Fibroblast of skin of left biceps (primary cell): ENCODE results near the gene CCR5.
A peak's percentile ranks its signal among the peaks of the same experiment; 100 is the strongest.
"Not testable (repeated sequence)": the region's sequence is repeated elsewhere in the genome, so short reads cannot be mapped to it uniquely, and the experiment has no call there.

Experiments used
- DNase-seq, 2 experiments: peaks; one replicate each; pipeline ENCODE4 v3.0.0-alpha.2; 2013; ENCODE audit warnings: low read depth in 2 of 2

Gene CCR5

GRCh38 chr3:46383951-46384330 lies 13.2 kb downstream of the CCR5 start:
- DNase-seq = no peak

- DNase-seq = no peak
Measured at GRCh38 chr3:46386205-46386604, 15.5 kb downstream of the CCR5 start.

DNA sequence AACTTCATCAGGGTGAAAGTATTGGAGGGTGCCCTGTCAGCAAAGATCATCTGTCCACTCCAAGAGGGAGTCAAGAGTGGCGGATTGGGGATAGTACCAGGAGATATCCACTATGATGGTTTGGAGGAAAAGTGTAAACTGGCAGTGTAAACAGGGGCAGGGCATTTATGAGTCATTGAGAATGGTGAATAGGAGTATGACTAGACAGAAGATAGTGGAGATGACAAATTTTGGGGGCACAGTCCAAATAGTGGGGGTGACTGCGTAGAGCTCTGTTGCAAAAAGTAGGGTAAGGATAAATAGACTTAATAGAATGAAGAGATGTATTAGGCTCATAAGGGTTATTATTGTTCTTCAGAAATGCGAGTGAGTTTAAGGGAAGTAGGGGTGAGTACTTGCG lies 18.1 kb downstream of the CCR5 start:
- DNase-seq = not testable (repeated sequence)

DNA sequence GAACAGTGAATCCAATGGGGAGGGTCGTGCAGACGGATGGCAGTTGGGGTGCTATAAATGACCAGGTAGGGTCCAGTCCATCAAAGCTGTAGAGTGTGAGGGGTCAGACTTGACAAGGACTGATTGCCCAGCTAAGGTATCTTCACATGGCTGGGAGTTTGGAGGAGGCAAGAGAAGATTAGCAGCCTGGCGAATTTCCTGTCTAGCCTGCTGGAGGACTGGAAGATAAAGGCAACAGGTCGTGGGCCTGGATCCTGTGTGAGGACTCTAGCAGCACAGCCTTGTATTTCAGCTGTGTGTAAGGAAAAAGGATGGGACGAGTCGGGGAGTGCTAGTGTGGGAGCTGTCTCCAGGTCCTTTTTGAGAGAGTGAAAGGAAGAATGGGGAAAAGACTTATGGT lies 18.6 kb downstream of the CCR5 start:
- DNase-seq = no peak

DNA sequence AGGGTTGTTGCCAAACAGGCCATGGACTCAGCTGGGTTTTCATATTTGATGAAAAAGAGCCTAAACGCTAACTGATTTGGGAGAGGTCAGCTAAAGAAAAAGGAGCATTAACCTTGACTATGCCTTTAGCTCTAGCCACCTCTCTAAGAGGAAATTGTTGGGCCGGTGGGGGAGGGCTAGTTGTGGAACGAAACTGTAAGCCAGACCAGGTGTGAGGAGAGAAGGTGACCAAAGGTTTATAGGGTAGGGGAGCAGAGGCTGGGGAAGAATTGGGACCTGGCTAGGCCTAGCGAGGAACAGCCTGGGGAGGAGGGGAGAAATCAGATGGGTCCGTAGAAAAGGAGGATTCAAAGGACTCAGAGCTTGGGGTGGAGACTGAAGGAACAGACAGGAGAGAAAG lies 20.8 kb downstream of the CCR5 start:
- DNase-seq = not testable (repeated sequence)

- no peak for DNase-seq
Measured at GRCh38 chr3:46393011-46393410, 22.3 kb downstream of the CCR5 start.

GRCh38 chr3:46393554-46394434 lies 23.0 kb downstream of the CCR5 start:
- no peak for DNase-seq

DNA sequence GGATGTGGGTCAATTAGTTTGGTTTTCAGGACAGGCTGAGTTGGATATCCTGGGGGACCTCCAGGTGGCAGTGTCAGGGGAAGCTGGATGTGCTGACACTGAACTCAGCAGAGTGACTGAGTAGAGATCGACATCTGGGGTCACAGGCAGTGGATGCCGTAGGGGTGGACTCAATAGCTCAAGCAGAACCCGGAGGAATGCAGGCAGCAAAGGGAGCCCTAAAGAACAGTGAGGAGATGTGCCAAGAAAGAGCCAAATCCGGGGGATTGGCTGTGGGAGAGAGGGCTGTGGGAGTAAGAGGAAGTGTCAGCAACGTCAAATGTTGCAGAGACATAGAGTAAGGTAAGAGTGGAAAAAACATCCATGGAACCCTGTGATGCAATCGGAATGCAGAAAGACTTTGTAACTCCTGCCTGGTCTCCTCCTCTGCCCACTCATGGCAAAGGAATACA lies 24.5 kb downstream of the CCR5 start:
- DNase-seq = no peak

- no peak for DNase-seq
Measured at GRCh38 chr3:46395766-46396530, 25.2 kb downstream of the CCR5 start.

- DNase-seq = no peak
Measured at GRCh38 chr3:46397111-46397510, 26.4 kb downstream of the CCR5 start.

GRCh38 chr3:46398186-46398955 lies 27.6 kb downstream of the CCR5 start:
- no peak for DNase-seq

DNA sequence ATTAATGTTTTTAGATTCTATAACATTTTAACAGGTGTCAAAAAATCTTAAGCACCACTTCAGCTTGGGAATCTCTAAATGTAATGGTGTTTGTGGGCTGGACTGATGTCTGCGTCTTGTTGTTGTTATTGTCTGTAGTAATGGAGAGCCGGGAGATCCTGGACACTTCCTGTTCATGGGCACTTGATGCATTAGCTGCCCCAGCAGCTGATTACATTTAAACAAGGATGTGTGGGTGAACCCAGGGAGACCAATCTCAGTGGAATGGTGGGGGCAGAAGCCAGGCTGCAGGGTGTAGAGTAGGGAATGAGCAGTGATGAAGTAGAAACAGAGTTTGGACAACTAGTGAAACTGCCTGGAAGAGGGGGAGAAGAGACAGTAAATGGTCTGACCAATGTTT lies 28.4 kb downstream of the CCR5 start:
- no peak for DNase-seq

- DNase-seq = no peak
Measured at GRCh38 chr3:46399557-46399956, 28.8 kb downstream of the CCR5 start.

DNA sequence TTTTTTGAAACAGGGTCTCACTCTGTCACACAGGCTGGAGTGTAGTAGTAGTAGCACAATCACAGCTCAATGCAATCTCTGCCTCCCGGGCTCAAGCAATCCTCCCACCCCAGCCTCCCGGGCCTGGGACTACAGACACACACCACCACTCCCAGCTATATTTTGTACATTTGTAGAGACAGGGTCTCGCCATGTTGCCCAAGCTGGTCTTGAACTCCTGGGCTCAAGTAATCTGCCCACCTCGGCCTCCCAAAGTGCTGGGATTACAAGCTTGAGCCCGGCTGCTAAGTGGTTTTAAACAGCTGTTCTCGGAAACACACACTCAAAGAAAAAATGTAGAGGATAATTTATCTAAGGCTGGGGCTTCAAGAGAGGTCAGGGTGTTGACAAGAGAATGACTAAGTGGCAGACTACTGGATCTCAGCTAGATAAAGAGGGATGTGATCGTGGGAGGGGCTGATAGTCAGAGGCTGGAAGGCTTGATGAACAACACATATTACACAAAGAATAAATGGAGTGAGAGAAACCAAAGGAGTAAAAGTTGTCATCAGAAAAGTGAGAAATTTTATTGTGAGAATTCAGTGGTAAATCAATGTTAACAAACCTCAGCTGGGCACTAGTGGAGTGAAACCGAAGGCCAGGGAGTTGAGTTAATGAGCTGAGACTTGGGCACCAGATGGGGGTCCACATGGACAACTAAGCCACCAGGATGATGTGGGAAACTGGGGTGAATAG lies 29.4 kb downstream of the CCR5 start:
- DNase-seq = peak; percentile 53 to 60

DNA sequence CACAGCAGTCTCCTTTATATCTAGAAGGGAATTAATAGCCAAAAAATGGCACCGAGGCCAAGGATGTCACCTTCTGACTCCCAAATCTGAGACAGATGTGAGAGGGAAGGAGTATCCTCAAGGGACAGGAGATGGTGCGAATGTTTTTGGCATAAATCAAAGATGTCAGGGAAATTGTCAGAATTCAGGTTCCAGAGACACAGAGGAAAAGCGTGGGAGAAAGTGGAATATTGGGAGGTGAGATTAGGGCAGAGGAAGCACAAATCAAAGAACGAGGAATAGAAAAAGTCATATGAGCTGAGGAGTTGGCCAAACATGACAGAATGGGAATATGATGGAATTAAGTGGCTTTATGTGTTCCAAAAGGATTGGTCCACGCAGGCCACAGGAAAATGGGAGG lies 30.1 kb downstream of the CCR5 start:
- DNase-seq = no peak

GRCh38 chr3:46401579-46401978 lies 30.8 kb downstream of the CCR5 start:
- no peak for DNase-seq

DNA sequence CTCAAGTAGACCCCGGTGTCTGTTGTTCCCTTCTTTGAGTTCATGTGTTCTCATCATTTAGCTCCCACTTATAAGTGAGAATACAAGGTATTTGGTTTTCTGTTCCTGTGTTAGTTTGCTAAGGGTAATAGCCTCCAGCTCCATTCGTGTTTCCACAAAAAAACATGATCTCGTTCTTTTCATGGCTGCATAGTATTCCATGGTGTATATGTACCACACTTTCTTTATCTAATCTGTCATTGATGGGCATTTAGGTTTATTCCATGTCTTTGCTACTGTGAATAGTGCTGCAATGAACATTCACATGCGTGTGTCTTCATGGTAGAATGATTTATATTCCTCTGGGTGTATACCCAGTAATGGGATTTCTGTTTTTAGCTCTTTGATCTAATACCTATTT lies 32.2 kb downstream of the CCR5 start:
- not testable (repeated sequence) for DNase-seq

- DNase-seq = no peak
Measured at GRCh38 chr3:46405301-46406019, 34.7 kb downstream of the CCR5 start.

DNA sequence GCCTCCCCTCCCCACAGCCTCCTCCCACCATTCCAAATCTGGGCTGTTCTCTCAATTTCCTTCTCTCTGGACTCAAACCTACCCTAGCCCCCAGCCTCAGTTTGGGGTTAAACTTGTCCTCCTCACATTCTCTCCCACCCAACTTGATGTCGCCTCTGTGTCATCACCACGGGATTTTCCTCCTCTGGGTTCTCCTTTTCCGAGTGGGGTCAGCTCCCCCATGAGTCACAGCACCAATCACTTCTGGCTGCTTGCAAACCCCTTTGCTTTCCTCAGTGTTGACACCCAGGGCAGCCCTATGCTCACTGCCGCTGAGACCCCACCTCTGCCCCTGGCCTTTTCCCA lies 35.7 kb downstream of the CCR5 start:
- no peak for DNase-seq

GRCh38 chr3:46406788-46407611 lies 36.3 kb downstream of the CCR5 start, which contains the start of the genes CCR5AS and CCRL2:
TSS of gene CCR5AS (minus strand) at chr3:46407066.
TSS of gene CCRL2 (plus strand) at chr3:46407259. CDS start at chr3:46408080, 821 bp downstream.
- DNase-seq = no peak
